Keratinocyte (primary cell): ENCODE data around the gene ANKRD55. TPM values are rescaled to one million over a fixed set of nuclear protein-coding genes. Genes with fewer than 3 reads are reported as not detected.

Experiments used
- DNase-seq: peaks from one replicate; pipeline ENCODE4 v3.0.0-alpha.2; 2011; ENCODE audit warnings: low read depth, missing footprints, low spot score
- FAIRE-seq: peaks from 2 replicates; lab custom pipeline; 2011; peaks lifted over from hg19 to GRCh38; lab: Jason Lieb, UNC
- H2AFZ ChIP-seq: 2 replicates; pipeline ENCODE4 v1.6.0; 2012; ENCODE audit warnings: low read length, control low read depth, inconsistent platforms; ENCODE audit not compliant: control insufficient read depth
- H3K27ac ChIP-seq: 2 replicates; pipeline ENCODE4 v1.5.1; 2011; ENCODE audit warnings: low read length; ENCODE audit not compliant: control insufficient read depth, insufficient read depth
- H3K27me3 ChIP-seq: 3 replicates; pipeline ENCODE4 v1.6.0; 2011; ENCODE audit warnings: low read length; ENCODE audit not compliant: control insufficient read depth, insufficient read depth; ENCODE audit errors: extremely low read depth
- H3K36me3 ChIP-seq, 2 experiments: 2 replicates in 1 of 2; 3 replicates in 1 of 2; pipeline ENCODE4 v1.5.1; 2011; ENCODE audit warnings: low read length in 2 of 2, mild to moderate bottlenecking in 1 of 2; ENCODE audit not compliant: control insufficient read depth in 2 of 2, insufficient read depth in 2 of 2; ENCODE audit errors: extremely low read depth in 1 of 2
- H3K4me1 ChIP-seq: 3 replicates; pipeline ENCODE4 v1.5.1; 2011; ENCODE audit warnings: low read length; ENCODE audit not compliant: control insufficient read depth, insufficient read depth; ENCODE audit errors: extremely low read depth
- H3K4me2 ChIP-seq: 3 replicates; pipeline ENCODE4 v1.6.0; 2011; ENCODE audit warnings: low read depth, low read length; ENCODE audit not compliant: control insufficient read depth, insufficient read depth; ENCODE audit errors: extremely low read depth
- H3K4me3 ChIP-seq, 3 experiments: fragments of 200-600 bp in 1 of 3; sonication (generic) in 1 of 3; 2 replicates in 2 of 3; 3 replicates in 1 of 3; pipeline ENCODE4 v1.5.1; 2011 to 2016; ENCODE audit warnings: low read length in 3 of 3, mild to moderate bottlenecking in 3 of 3, control low read depth in 2 of 3, inconsistent platforms in 1 of 3, low read depth in 1 of 3, mixed read lengths in 1 of 3, mixed run types in 1 of 3, moderate library complexity in 1 of 3; ENCODE audit not compliant: control insufficient read depth in 2 of 3, insufficient read depth in 2 of 3; ENCODE audit errors: extremely low read depth in 1 of 3
- H3K79me2 ChIP-seq: 2 replicates; pipeline ENCODE4 v1.6.0; 2012; ENCODE audit warnings: low read length; ENCODE audit not compliant: control insufficient read depth, insufficient read depth
- H3K9ac ChIP-seq: 3 replicates; pipeline ENCODE4 v1.6.0; 2011; ENCODE audit warnings: low read length; ENCODE audit not compliant: control insufficient read depth, insufficient read depth; ENCODE audit errors: extremely low read depth
- H3K9me1 ChIP-seq: 3 replicates; pipeline ENCODE4 v1.6.0; 2011; ENCODE audit warnings: low read length; ENCODE audit not compliant: control insufficient read depth, insufficient read depth; ENCODE audit errors: extremely low read depth
- H3K9me3 ChIP-seq: 2 replicates; pipeline ENCODE4 v1.5.1; 2012; ENCODE audit warnings: low read depth, low read length; ENCODE audit not compliant: control insufficient read depth
- H4K20me1 ChIP-seq: 3 replicates; pipeline ENCODE4 v1.6.0; 2011; ENCODE audit warnings: low read length; ENCODE audit not compliant: control insufficient read depth, insufficient read depth; ENCODE audit errors: extremely low read depth
- CTCF ChIP-seq, 3 experiments: IDR thresholded peaks in 1 of 3; conservative IDR thresholded peaks in 1 of 3; optimal IDR thresholded peaks in 1 of 3; 2 replicates in 2 of 3; 3 replicates in 1 of 3; pipeline versions ENCODE3 to v1.5.1; 2011; ENCODE audit warnings: low read length in 3 of 3, mild to moderate bottlenecking in 3 of 3, moderate library complexity in 2 of 3, control low read depth in 1 of 3, inconsistent platforms in 1 of 3; ENCODE audit not compliant: insufficient read depth in 2 of 3; ENCODE audit errors: extremely low read depth in 1 of 3
- EZH2 ChIP-seq: IDR thresholded peaks from one replicate; pipeline ENCODE4 v1.6.1; 2012; ENCODE audit warnings: inconsistent platforms, mild to moderate bottlenecking, low read length, moderate library complexity
- dilution Hi-C: fragments of 300-500 bp; cut with MboI; formaldehyde crosslinking; loops from one replicate; pipeline ENCODE4 v1.7.0; 2020; ENCODE audit warnings: low sequenced_read_pairs; ENCODE audit not compliant: extremely low pct_ligation_motif_present
- polyA plus RNA-seq, 5 experiments: library from polyadenylated mRNA; depleted of rRNA in 3 of 5; stranded (reverse) in 3 of 5; stranded (forward) in 1 of 5; unstranded in 1 of 5; fragments of >200 nt; gene quantifications; 1 replicate in 1 of 5; 2 replicates in 3 of 5; 3 replicates in 1 of 5; pipeline versions ENCODE4 v1.2.1 to v1.2.3, GENCODE V29; 2011 to 2012; ENCODE audit warnings: missing spikeins in 2 of 5, low read depth in 1 of 5, low replicate concordance in 1 of 5

ANKRD55 gene
- polyA plus RNA-seq, 1 donor (not counting 4 experiments of a cell fraction or from before 2014, with no cell fraction given), result not detected

GRCh38 chr5:56212130-56212879 lies 20.8 kb downstream of the ANKRD55 start:
- no peaks in the 10 kb centered on the region for H3K27me3 ChIP-seq
- FAIRE-seq (no peak), DNase-seq (no peak)
- no peaks in the 10 kb centered on the region for H3K9me3 ChIP-seq
- dilution Hi-C loops, result no loop called here
- H3K27ac ChIP-seq, result no peak overlapping the region
- H3K4me3 ChIP-seq, result no peak overlapping the region
- H3K36me3 ChIP-seq, result no peaks in the 10 kb centered on the region
- H3K9ac ChIP-seq, result no peak overlapping the region
- no peak overlapping the region for H2AFZ ChIP-seq
- no peaks in the 10 kb centered on the region for H3K79me2 ChIP-seq
- no peaks in the 10 kb centered on the region for H3K9me1 ChIP-seq
- H3K4me2 ChIP-seq, result no peak overlapping the region
- no peaks in the 10 kb centered on the region for H4K20me1 ChIP-seq
- H3K4me1 ChIP-seq, result peaks cover 5% of the 10 kb centered on the region
- TF ChIP-seq EZH2 (no peak), CTCF (optimal IDR thresholded peaks at IDR 0.05 in 1 of 3, IDR thresholded peaks at IDR 0.05 in 1 of 3, conservative IDR thresholded peaks at IDR 0.05 in 1 of 3; ENCODE audit: extremely low read depth in 1 of 3, insufficient read depth in 2 of 3, low read length in 3 of 3) (no peak)

GRCh38 chr5:56211298-56211865 lies 21.7 kb downstream of the ANKRD55 start:
- Histone ChIP-seq H3K9me1 (no peaks in the 10 kb centered on the region), H3K9ac (no peak overlapping the region), H3K27me3 (no peaks in the 10 kb centered on the region), H4K20me1 (no peaks in the 10 kb centered on the region), H3K4me3 (no peak overlapping the region), H2AFZ (no peak overlapping the region), H3K4me2 (no peak overlapping the region), H3K4me1 (peaks cover 5% of the 10 kb centered on the region), H3K79me2 (no peaks in the 10 kb centered on the region), H3K27ac (no peak overlapping the region), H3K36me3 (no peaks in the 10 kb centered on the region), H3K9me3 (no peaks in the 10 kb centered on the region)
- DNase-seq, result no peak
- TF ChIP-seq EZH2 (no peak), CTCF (optimal IDR thresholded peaks at IDR 0.05 in 1 of 3, IDR thresholded peaks at IDR 0.05 in 1 of 3, conservative IDR thresholded peaks at IDR 0.05 in 1 of 3; ENCODE audit: extremely low read depth in 1 of 3, insufficient read depth in 2 of 3, low read length in 3 of 3) (no peak)
- dilution Hi-C loops, result no loop called here
- no peak for FAIRE-seq
